Activated B cell treated with CpG ODN at 0.5 μM for 24 hours (primary cell): Measurements from ENCODE around the gene TECPR2. TPM values are rescaled to one million over a fixed set of nuclear protein-coding genes. Genes with fewer than 3 reads are reported as not detected.

Experiments used
- ATAC-seq: fragments of 200-7000 bp; cut with Tn5 transposase; one replicate; pipeline ENCODE4 v1.10.0; 2021; ENCODE audit warnings: low read depth, mild to moderate bottlenecking, moderate library complexity
- CTCF ChIA-PET: fragments of 350-600 bp; sonication (Branson Sonifier 250); formaldehyde crosslinking; loops from one replicate; lab custom pipeline; 2021; ENCODE audit warnings: antibody characterized with exemption; lab: Charles Lee
- POLR2A ChIA-PET: fragments of 350-600 bp; sonication (Branson Sonifier 250); formaldehyde crosslinking; loops from one replicate; lab custom pipeline; 2021; ENCODE audit warnings: antibody characterized with exemption; lab: Charles Lee
- DNase-seq: peaks from one replicate; pipeline ENCODE4 v3.0.0; 2022
- H3K27ac Mint-ChIP-seq: one replicate; pipeline ENCODE4 v1.8.0; 2020; ENCODE audit warnings: mixed read lengths
- H3K27me3 Mint-ChIP-seq: one replicate; pipeline ENCODE4 v1.8.0; 2021; ENCODE audit warnings: mixed read lengths
- H3K36me3 Mint-ChIP-seq: one replicate; pipeline ENCODE4 v1.8.0; 2021; ENCODE audit warnings: low read depth, mixed read lengths
- H3K4me1 Mint-ChIP-seq: one replicate; pipeline ENCODE4 v1.8.0; 2021; ENCODE audit warnings: mixed read lengths
- H3K4me3 Mint-ChIP-seq: one replicate; pipeline ENCODE4 v1.8.0; 2020; ENCODE audit warnings: mild to moderate bottlenecking, mixed read lengths
- H3K9me3 Mint-ChIP-seq: one replicate; pipeline ENCODE4 v1.8.0; 2020; ENCODE audit warnings: mixed read lengths
- CTCF ChIP-seq: fragments of 200-600 bp; IDR thresholded peaks from one replicate; pipeline ENCODE4 v1.8.0; 2022; ENCODE audit warnings: antibody characterized with exemption, mild to moderate bottlenecking
- intact Hi-C: fragments of 100-400 bp; cut with micrococcal nuclease; formaldehyde crosslinking; loops from one replicate; pipeline ENCODE4 v1.15.1; 2024
- total RNA-seq: library from RNA; stranded (reverse); gene quantifications from 2 replicates; pipeline ENCODE4 v1.2.3, GENCODE V29; 2022

TECPR2 gene
- total RNA-seq, 1 donor from 2014 or later: 9.9 TPM

DNA sequence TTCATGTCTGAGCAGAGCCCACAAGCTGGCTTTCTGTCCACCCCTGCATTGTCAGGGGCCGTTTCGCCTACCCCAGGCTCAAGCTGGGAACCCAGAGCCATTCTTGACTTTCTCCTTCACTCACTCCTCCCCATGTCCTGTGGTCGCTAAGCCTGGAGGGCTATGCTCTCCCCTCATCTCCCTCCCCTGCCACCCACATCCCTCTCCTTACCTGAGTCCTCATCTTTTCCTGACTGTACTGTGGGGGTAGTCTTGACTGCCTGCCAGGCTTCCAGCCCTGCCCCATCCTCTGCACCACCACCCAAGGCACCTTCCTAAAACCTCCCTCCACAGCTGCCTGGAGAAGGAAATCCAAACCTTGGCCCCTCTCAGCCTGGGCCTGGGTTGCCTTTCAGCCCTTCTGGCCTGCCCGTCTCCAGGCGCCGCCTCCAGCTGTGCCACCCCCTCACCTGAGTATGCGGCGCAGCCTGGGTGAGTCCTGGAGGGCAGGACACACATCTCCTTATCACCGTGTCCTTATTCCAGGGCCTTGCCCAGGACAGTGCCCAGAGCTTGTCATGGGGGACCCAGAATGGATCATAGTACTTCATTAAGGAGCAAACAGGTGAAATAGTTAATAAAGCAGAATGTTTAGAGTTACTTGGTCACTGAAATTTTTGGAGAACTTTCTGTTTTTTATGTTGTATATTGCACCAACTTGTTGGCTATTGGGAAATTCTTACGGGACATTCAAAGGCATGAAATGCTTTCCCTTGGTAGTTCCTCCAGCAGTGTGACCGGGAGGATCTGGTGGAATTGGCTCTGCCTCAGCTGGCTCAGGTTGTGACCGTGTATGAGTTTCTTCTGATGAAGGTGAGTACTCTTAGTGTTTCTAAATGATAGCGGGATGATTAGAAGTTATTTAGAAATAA is 28.7 kb upstream of the TECPR2 start:
- no peaks in the 10 kb centered on the region for H3K9me3 Mint-ChIP-seq
- H3K4me1 Mint-ChIP-seq: no peaks in the 10 kb centered on the region
- POLR2A ChIA-PET: interaction anchor here (0.7 kb wide), 1 partner anchor 25 kb away, joined by 3 read pairs; no protein-coding TSS in a partner anchor
- intact Hi-C loops: no loop called here
- no peak overlapping the region for H3K4me3 Mint-ChIP-seq
- TF ChIP-seq CTCF: no peak
- CTCF ChIA-PET: interaction anchor here (1.1 kb wide), 1 partner anchor 20 kb away, joined by 3 read pairs; no protein-coding TSS in a partner anchor
- no peak overlapping the region for H3K27ac Mint-ChIP-seq
- H3K27me3 Mint-ChIP-seq: no peaks in the 10 kb centered on the region
- peaks cover 40% of the 10 kb centered on the region for H3K36me3 Mint-ChIP-seq
- DNase-seq (no peak), ATAC-seq (no peak)

GRCh38 chr14:102335163-102335562 is 27.6 kb upstream of the TECPR2 start:
- Mint-ChIP-seq H3K4me1 (no peaks in the 10 kb centered on the region), H3K36me3 (peaks cover 44% of the 10 kb centered on the region), H3K9me3 (no peaks in the 10 kb centered on the region), H3K27me3 (no peaks in the 10 kb centered on the region), H3K4me3 (no peak overlapping the region), H3K27ac (no peak overlapping the region)
- no peak for TF ChIP-seq CTCF
- ATAC-seq: no peak
- intact Hi-C loops: no loop called here
- ChIA-PET CTCF (no interaction called here), POLR2A (interaction anchor here (0.7 kb wide), 2 partner anchors 15 to 24 kb away, joined by 3 read pairs; no protein-coding TSS in a partner anchor)
- DNase-seq: no peak

- ChIA-PET CTCF (no interaction called here), POLR2A (no interaction called here)
- no peaks in the 10 kb centered on the region for H3K9me3 Mint-ChIP-seq
- no peak for DNase-seq
- no peak overlapping the region for H3K27ac Mint-ChIP-seq
- no peaks in the 10 kb centered on the region for H3K4me1 Mint-ChIP-seq
- ATAC-seq: no peak
- H3K36me3 Mint-ChIP-seq: peaks cover 64% of the 10 kb centered on the region
- no peak for TF ChIP-seq CTCF
- H3K4me3 Mint-ChIP-seq: no peak overlapping the region
- intact Hi-C loops: no loop called here
- no peaks in the 10 kb centered on the region for H3K27me3 Mint-ChIP-seq
These were observed 24.0 kb upstream of the TECPR2 start for GRCh38 chr14:102338724-102339123.

- no peak for ATAC-seq
- Mint-ChIP-seq H3K9me3 (no peaks in the 10 kb centered on the region), H3K4me3 (no peak overlapping the region), H3K27me3 (no peaks in the 10 kb centered on the region), H3K4me1 (no peaks in the 10 kb centered on the region), H3K36me3 (peaks cover 70% of the 10 kb centered on the region), H3K27ac (no peak overlapping the region)
- ChIA-PET POLR2A (no interaction called here), CTCF (no interaction called here)
- TF ChIP-seq CTCF: no peak
- no peak for DNase-seq
- intact Hi-C loops: no loop called here
These were observed 21.2 kb upstream of the TECPR2 start for GRCh38 chr14:102341566-102341965.

- POLR2A ChIA-PET: interaction anchor here (0.7 kb wide), 1 partner anchor 377 kb away, joined by 4 read pairs; no protein-coding TSS in a partner anchor
- CTCF ChIA-PET: no interaction called here
These were observed 20.5 kb upstream of the TECPR2 start for GRCh38 chr14:102342238-102342637.

More at GRCh38 chr14:102342238-102342637, 20.5 kb upstream of the TECPR2 start:
- Mint-ChIP-seq H3K27ac (no peak overlapping the region), H3K27me3 (no peaks in the 10 kb centered on the region), H3K36me3 (peaks cover 73% of the 10 kb centered on the region), H3K4me3 (no peak overlapping the region), H3K9me3 (no peaks in the 10 kb centered on the region), H3K4me1 (no peaks in the 10 kb centered on the region)
- intact Hi-C loops: no loop called here
- no peak for ATAC-seq
- no peak for TF ChIP-seq CTCF
- no peak for DNase-seq
